GOT3 (cell line): ENCODE results near the gene KCNT2.
"Not testable (repeated sequence)": the region's sequence is repeated elsewhere in the genome, so short reads cannot be mapped to it uniquely, and the experiment has no call there.

ENCODE experiments used
- DNase-seq: peaks from one replicate; lab custom pipeline; 2025; ENCODE audit warnings: mixed read lengths; lab: John Stamatoyannopoulos, UW

The KCNT2 gene

DNA sequence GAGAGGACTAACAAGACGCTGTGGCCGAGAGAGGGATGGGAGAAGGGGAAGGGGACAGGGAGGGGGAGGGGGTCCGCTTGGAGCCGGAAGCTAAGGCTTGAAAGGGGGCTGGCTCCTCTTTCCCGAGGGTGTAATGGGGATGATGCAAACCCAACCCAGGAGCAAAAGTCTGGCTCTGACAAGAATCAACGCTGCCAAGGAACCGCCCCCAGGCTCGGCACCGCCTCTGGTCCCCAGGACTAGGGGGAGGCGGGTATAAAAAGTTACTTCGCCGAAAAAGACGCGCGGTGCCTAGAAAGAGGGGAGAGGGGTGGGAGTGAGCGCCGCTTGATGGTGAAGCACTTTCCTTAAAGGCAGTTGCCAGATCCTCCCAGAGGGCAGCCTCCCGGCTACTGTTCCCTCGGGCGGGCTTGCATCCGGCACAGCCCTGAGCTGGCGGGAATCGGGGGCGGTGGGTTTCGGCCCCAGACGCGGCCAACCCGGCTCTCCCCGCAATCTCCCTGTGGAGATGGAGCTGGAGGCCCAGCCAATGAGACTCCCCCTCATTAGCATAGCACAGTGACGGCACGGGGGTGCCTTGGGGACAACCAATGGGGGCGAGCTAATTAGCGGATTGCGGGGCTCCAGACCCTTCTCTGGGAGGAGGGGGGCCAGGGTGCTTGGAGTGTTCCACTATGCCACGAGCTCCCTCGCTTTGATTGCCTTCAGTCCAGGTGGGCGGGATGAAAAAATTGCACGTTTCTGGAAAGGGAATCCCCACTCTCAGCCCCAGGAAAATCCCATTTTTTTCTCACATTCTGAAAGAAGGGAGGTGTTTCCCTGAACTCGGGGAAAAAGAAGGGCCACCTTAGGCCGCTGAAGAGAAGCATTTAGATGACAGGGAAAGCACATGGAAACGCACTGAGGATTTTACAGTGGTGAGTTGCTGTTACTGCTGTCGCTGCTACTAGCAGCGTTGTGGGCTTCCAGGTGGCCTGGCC lies at the start of gene KCNT2:
TSS of gene KCNT2 (minus strand) at position 51 of the 980 bp plus-strand sequence. CDS start 131 bp downstream, outside the sequence.
- no peak for DNase-seq

DNA sequence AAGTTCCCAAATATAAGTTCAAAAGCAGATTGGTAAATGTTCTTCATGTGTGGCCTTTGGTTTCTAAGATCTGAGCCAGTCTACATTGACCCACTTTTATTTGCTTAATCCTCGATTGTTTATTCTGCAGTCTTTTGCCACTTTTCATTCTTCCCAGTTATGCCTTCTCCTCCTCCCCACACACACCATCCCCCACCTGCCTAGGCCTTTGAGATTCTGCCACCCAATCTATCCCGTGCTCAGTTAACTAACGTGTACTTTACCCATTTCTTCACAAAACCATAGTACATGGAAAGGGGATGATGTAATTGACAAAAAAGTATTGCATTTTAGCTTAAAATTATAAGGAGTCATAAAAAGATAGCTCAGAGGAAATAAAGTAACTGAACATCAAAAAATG lies 47.3 kb upstream of the KCNT2 start:
- DNase-seq, result no peak

- DNase-seq, result no peak
These were observed 46.8 kb upstream of the KCNT2 start for GRCh38 chr1:196655071-196655470.

- DNase-seq, result no peak
These were observed 46.0 kb upstream of the KCNT2 start for GRCh38 chr1:196654271-196654670.

GRCh38 chr1:196651637-196652215 lies 43.5 kb upstream of the KCNT2 start, which contains the start of gene CFH:
TSS of gene CFH (plus strand) at chr1:196652043. CDS start at chr1:196652118, 75 bp downstream.
- DNase-seq, result no peak

GRCh38 chr1:196651079-196651478 lies 42.8 kb upstream of the KCNT2 start:
- no peak for DNase-seq

- no peak for DNase-seq
These were observed 42.2 kb upstream of the KCNT2 start for GRCh38 chr1:196650403-196650802.

GRCh38 chr1:196649990-196650389 lies 41.8 kb upstream of the KCNT2 start:
- DNase-seq, result no peak

GRCh38 chr1:196640976-196641375 lies 32.7 kb upstream of the KCNT2 start:
- no peak for DNase-seq

- DNase-seq, result not testable (repeated sequence)
These were observed 31.1 kb upstream of the KCNT2 start for GRCh38 chr1:196639291-196639690.

GRCh38 chr1:196638466-196638865 lies 30.2 kb upstream of the KCNT2 start:
- DNase-seq, result no peak

DNA sequence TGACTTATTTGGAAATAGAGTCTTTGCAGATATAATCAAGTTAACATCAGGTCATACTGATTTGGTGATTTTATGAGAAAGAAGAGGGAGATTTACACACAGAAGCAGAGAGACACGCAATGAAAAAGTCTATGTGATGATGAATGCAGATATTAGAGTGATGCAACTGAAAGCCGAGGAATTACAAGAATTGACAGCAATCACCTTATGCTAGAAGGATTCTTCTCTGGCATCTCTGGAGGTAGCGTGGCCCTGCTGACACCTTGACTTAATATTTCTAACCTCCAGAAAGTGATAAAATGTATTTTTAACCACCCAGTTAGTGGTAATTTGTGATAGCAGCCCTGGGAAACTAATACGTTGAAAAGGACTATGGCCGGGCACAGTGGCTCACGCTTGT lies 29.4 kb upstream of the KCNT2 start:
- DNase-seq, result no peak

GRCh38 chr1:196628838-196629237 lies 20.6 kb upstream of the KCNT2 start:
- DNase-seq, result no peak

- DNase-seq, result no peak
These were observed 14.8 kb upstream of the KCNT2 start for GRCh38 chr1:196623079-196623478.

- DNase-seq, result no peak
These were observed 11.5 kb upstream of the KCNT2 start for GRCh38 chr1:196619721-196620120.

DNA sequence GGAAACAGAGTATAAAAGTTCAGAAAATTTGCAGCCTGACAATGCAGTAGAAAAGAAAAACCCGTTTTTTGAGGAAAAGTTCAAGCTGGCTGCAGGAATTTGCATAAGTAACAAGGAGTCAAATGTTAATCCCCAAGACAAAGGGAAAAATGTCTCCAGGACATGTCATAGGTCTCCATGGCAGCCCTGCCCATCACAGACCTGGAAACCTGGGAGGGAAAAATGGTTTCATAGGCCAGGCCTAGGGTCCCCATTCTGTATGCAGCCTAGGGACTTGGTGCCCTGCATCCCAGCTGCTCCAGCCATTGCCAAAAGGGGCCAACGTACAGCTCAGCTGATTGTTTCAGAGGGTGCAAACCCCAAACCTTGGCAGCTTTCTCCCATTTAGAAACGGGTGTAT lies 3.6 kb upstream of the KCNT2 start:
- no peak for DNase-seq

DNA sequence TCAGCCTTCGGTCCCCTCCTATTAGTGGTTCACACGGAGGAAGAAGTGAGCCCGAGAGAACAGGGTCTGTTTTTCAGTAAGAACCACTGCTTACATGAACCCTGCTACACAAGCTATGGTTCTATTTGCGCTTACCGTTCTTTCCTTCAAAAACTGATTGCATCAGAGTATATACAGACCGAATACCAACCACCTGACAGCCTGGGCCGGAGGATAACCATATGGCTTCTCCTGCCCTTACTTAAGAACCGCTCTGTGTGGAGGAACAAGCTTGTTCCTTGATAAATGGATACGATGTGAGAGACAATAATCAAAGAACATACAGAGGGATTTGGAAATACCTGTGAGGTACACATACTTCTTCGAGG lies 1.1 kb upstream of the KCNT2 start:
- DNase-seq, result no peak

GRCh38 chr1:196607981-196608380 lies 259 bp downstream of the KCNT2 start:
- no peak for DNase-seq

GRCh38 chr1:196603651-196604050 lies 4.6 kb downstream of the KCNT2 start:
- DNase-seq, result no peak

DNA sequence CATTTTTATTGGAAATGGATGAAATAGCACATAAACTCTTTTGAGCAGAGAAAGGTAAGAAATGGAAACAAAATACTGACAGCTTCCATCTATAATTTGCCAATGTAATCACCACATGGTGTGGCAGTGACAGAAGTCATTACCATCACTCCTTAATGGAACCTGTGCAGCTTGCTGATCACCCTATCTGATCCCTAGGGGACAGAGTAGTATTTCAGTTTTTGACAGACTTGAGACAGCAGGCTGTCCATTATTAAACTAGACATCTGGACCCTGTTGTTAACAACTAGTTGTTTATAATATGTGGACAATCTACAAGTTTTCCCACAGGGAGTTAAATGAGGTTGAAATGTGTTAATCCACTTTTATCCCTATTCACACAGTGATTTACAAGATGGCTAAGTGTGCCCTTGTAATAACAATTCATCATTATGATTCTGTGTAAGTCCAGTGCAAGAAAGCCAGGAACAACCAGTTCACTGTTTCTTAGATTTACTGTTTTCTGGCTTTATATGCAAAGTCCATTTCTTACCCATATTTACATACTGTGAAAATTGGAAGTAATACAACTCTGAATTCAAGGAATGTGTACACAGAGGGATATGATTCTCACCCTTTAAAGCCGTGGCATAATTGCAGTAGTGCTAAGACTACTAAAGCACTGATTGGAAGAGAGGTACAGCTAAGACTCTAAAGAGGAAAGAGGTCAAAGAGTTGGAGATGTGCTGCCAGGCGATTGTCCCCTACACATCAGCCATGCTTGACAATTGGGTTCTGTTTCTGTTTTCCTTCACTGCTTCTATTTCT lies 9.1 kb downstream of the KCNT2 start:
- DNase-seq, result no peak

DNA sequence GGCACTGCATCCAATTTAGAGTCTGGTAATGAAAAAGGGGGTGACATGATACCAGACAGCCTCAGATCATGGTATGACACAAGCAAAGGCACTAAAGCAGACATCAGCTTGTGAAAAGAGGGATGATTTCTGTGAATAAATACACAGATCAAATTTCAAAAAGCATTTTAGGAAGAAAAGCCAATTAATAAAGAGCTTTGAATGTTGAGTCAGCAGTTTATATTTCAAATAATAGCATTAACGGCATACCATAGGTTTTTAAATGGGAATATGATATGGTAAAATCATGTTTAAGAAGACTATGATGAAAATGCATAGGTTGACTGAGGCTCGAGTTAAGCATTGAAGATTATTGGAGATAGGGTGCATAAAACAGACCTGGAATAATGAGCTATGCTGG lies 13.5 kb downstream of the KCNT2 start:
- DNase-seq, result no peak

DNA sequence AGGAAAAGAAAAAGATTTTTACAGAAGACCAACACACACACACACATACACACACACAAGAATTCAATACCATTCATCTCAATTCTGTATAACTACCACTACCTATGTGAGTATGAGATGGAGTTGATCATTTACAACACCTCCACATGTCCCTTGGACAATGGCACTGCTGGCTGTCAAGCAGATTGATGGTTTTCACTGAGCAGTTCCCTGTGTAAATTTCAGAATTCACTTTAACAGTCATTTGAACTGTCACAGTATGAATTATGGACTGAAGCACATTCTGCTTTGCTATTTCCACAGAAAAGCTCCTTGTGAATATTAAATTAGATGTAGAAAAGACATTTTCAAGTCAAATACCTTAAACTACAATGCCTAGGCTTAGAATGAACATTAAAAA lies 14.3 kb downstream of the KCNT2 start:
- no peak for DNase-seq
